ENCODE measurements around the gene FNDC8. TPM values are rescaled to one million over a fixed set of nuclear protein-coding genes. Genes with fewer than 3 reads are reported as not detected.
A peak's percentile ranks its signal among the peaks of the same experiment; 100 is the strongest.

Gene FNDC8
- total and polyA plus RNA-seq, 12 donors: not detected

GRCh38 chr17:35142467-35142796 is 21.0 kb downstream of the FNDC8 start:
- H3K27ac ChIP-seq: no peak overlapping the region
- H3K9me3 ChIP-seq (replicated peaks in 1 of 3): no peaks in the 10 kb centered on the region
- peaks cover 0 to 18% of the 10 kb centered on the region in 2 donors for H3K36me3 ChIP-seq (replicated peaks in 1 of 2)
- no peaks in the 10 kb centered on the region for H3K27me3 ChIP-seq
- no peak for DNase-seq
- intact Hi-C loops (cut with DNase I): no loop called here
- TF ChIP-seq CTCF (IDR thresholded peaks at IDR 0.05) (peak in 1 of 6 experiments; percentile 21), POLR2A (IDR thresholded peaks at IDR 0.05) (no peak)
- WGBS, 4 donors: 59 to 69% (median 61%) methylated on average over 7 to 8 of the region's 8 CpGs
- H3K4me1 ChIP-seq (replicated peaks in 1 of 2): peaks cover 6 to 10% of the 10 kb centered on the region in 2 donors
- H3K4me3 ChIP-seq: peak overlapping the region in 2 of 4 donors; percentile 70 to 93

GRCh38 chr17:35144840-35145239 is 23.4 kb downstream of the FNDC8 start:
- DNase-seq: no peak
- no peaks in the 10 kb centered on the region for H3K9me3 ChIP-seq (replicated peaks in 1 of 3)
- H3K27me3 ChIP-seq: no peaks in the 10 kb centered on the region
- no peaks in the 10 kb centered on the region for H3K36me3 ChIP-seq (replicated peaks in 1 of 2)
- no peak overlapping the region for H3K27ac ChIP-seq
- no peak for TF ChIP-seq POLR2A (IDR thresholded peaks at IDR 0.05)
- TF ChIP-seq CTCF (IDR thresholded peaks at IDR 0.05): no peak
- 81 to 87% (median 83%) methylated on average over 4 of the region's 4 CpGs for WGBS, 4 donors
- intact Hi-C loops (cut with DNase I): no loop called here
- H3K4me1 ChIP-seq (replicated peaks in 1 of 2): peaks cover 6 to 10% of the 10 kb centered on the region in 2 donors
- no peak overlapping the region for H3K4me3 ChIP-seq

- no peak for TF ChIP-seq CTCF (IDR thresholded peaks at IDR 0.05)
- no peak for TF ChIP-seq POLR2A (IDR thresholded peaks at IDR 0.05)
- DNase-seq: no peak
- 45 to 56% (median 47%) methylated on average over 4 of the region's 4 CpGs for WGBS, 4 donors
- no peaks in the 10 kb centered on the region for H3K9me3 ChIP-seq (replicated peaks in 1 of 3)
- no peak overlapping the region for H3K4me3 ChIP-seq
- H3K36me3 ChIP-seq (replicated peaks in 1 of 2): no peaks in the 10 kb centered on the region
- peaks cover 1 to 3% of the 10 kb centered on the region in 2 donors for H3K4me1 ChIP-seq (replicated peaks in 1 of 2)
- intact Hi-C loops (cut with DNase I): no loop called here
- H3K27ac ChIP-seq: no peak overlapping the region
- no peaks in the 10 kb centered on the region for H3K27me3 ChIP-seq
Observed at GRCh38 chr17:35146214-35146833, 24.9 kb downstream of the FNDC8 start.

- 67 to 82% (median 81%) methylated on average over 2 to 4 of the region's 4 CpGs for WGBS, 4 donors
- DNase-seq: no peak
- Histone ChIP-seq H3K4me1 (replicated peaks in 1 of 2) (no peaks in the 10 kb centered on the region), H3K4me3 (no peak within 1 kb of the TSS), H3K9me3 (replicated peaks in 1 of 3) (no peaks in the 10 kb centered on the region), H3K36me3 (replicated peaks in 1 of 2) (no peaks in the 10 kb centered on the region), H3K27ac (no peak within 1 kb of the TSS), H3K27me3 (no peaks in the 10 kb centered on the region)
- intact Hi-C loops (cut with DNase I): no loop called here
- no peak for TF ChIP-seq POLR2A (IDR thresholded peaks at IDR 0.05)
- TF ChIP-seq CTCF (IDR thresholded peaks at IDR 0.05): no peak
Observed at GRCh38 chr17:35147375-35147905, 26.0 kb downstream of the FNDC8 start, which contains the start of gene UNC45B. TSS of gene UNC45B (plus strand) at chr17:35147817. CDS start at chr17:35148264, 447 bp downstream.

Data from adrenal gland (tissue), 12 donors.